Stimulated activated CD8-positive, alpha-beta memory T cell treated with anti-CD3 and anti-CD28 coated beads, Interleukin-4, amount 100 ng/mL, for 1 hour (primary cell): ENCODE data around the gene PARVG.

Experiments
- DNase-seq, 2 donors: peaks; one replicate each; pipeline ENCODE4 v3.0.0-alpha.2; 2020; ENCODE audit warnings: low read depth in 2 of 2, low spot score in 1 of 2

PARVG gene

GRCh38 chr22:44179989-44180705 lies 578 bp upstream of the PARVG start:
- no peak for DNase-seq

- peak; percentile 24 to 36 for DNase-seq
These were observed 547 bp downstream of the PARVG start for GRCh38 chr22:44181033-44181911.

GRCh38 chr22:44181912-44182587 lies 1.3 kb downstream of the PARVG start:
- no peak for DNase-seq

- peak in 1 of 2 donors; percentile 15 for DNase-seq
These were observed 2.0 kb downstream of the PARVG start for GRCh38 chr22:44182588-44183286.

- no peak for DNase-seq
These were observed 2.5 kb downstream of the PARVG start for GRCh38 chr22:44183287-44183588.

- no peak for DNase-seq
These were observed 3.3 kb downstream of the PARVG start for GRCh38 chr22:44184006-44184405.

GRCh38 chr22:44185237-44186120 lies 4.8 kb downstream of the PARVG start:
- DNase-seq: no peak

- DNase-seq: no peak
These were observed 5.4 kb downstream of the PARVG start for GRCh38 chr22:44186121-44186510.

GRCh38 chr22:44186737-44187136 lies 6.0 kb downstream of the PARVG start:
- DNase-seq: no peak

GRCh38 chr22:44187652-44188230 lies 7.0 kb downstream of the PARVG start:
- DNase-seq: no peak

- DNase-seq: no peak
These were observed 7.6 kb downstream of the PARVG start for GRCh38 chr22:44188316-44188715.

GRCh38 chr22:44188986-44189630 lies 8.4 kb downstream of the PARVG start:
- no peak for DNase-seq

GRCh38 chr22:44190381-44190976 lies 9.8 kb downstream of the PARVG start:
- no peak for DNase-seq

GRCh38 chr22:44191036-44191454 lies 10.3 kb downstream of the PARVG start:
- DNase-seq: no peak

- no peak for DNase-seq
These were observed 11.5 kb downstream of the PARVG start for GRCh38 chr22:44192098-44192815.

GRCh38 chr22:44192816-44193534 lies 12.2 kb downstream of the PARVG start:
- DNase-seq: no peak

- no peak for DNase-seq
These were observed 12.8 kb downstream of the PARVG start for GRCh38 chr22:44193535-44193891.

GRCh38 chr22:44194569-44194968 lies 13.8 kb downstream of the PARVG start:
- no peak for DNase-seq
